HepG2 (cell line): ENCODE measurements around the gene RAB40C. TPM values are rescaled to one million over a fixed set of nuclear protein-coding genes. Genes with fewer than 3 reads are reported as not detected.

Source experiments
- CBFB ChIP-seq: sonication (generic); formaldehyde crosslinking; IDR thresholded peaks from 2 replicates; pipeline ENCODE4 v1.4.0; 2020; ENCODE audit warnings: missing genetic modification reagents
- ELF3 ChIP-seq: IDR thresholded peaks from 2 replicates; pipeline ENCODE4 v1.6.1; 2016; ENCODE audit warnings: missing genetic modification reagents, missing compliant biosample characterization
- HNRNPUL1 ChIP-seq: fragments of 200-400 bp; formaldehyde crosslinking; IDR thresholded peaks from 2 replicates; pipeline ENCODE4 v1.6.1; 2017; ENCODE audit warnings: low read depth, mild to moderate bottlenecking, low read length, moderate library complexity
- KDM1A ChIP-seq: IDR thresholded peaks from 2 replicates; pipeline ENCODE4 v1.6.1; 2016; ENCODE audit warnings: missing compliant biosample characterization
- KLF9 ChIP-seq: IDR thresholded peaks from 2 replicates; pipeline ENCODE4 v1.6.1; 2016; ENCODE audit warnings: low read depth
- PHF8 ChIP-seq: sonication (generic); formaldehyde crosslinking; IDR thresholded peaks from 2 replicates; pipeline ENCODE4 v1.5.0; 2020; ENCODE audit warnings: missing genetic modification reagents
- SALL2 ChIP-seq: sonication (generic); formaldehyde crosslinking; IDR thresholded peaks from 2 replicates; pipeline ENCODE4 v1.8.1; 2023; ENCODE audit warnings: mild to moderate bottlenecking, missing genetic modification reagents, inconsistent platforms
- SMC3 ChIP-seq: IDR thresholded peaks from 2 replicates; pipeline ENCODE4 v1.6.1; 2011; ENCODE audit warnings: low read length, improper control_type of control experiment
- ZFP36L2 ChIP-seq: sonication (generic); formaldehyde crosslinking; IDR thresholded peaks from 2 replicates; pipeline ENCODE4 v1.4.0; 2020; ENCODE audit warnings: missing genetic modification reagents
- ZFP82 ChIP-seq: sonication (generic); formaldehyde crosslinking; IDR thresholded peaks from 2 replicates; pipeline ENCODE4 v1.5.1; 2020; ENCODE audit warnings: mild to moderate bottlenecking, missing genetic modification reagents, borderline replicate concordance
- ZKSCAN1 ChIP-seq: fragments of 150-350 bp; IDR thresholded peaks from 2 replicates; pipeline ENCODE4 v1.6.1; 2014; ENCODE audit warnings: low read length
- ZMAT3 ChIP-seq: sonication (generic); formaldehyde crosslinking; conservative IDR thresholded peaks from 2 replicates; pipeline ENCODE4 v1.7.0; 2021; ENCODE audit warnings: missing genetic modification reagents
- ZNF558 ChIP-seq: sonication (generic); formaldehyde crosslinking; IDR thresholded peaks from 2 replicates; pipeline ENCODE4 v1.9.0; 2022; ENCODE audit warnings: mild to moderate bottlenecking, missing genetic modification reagents, borderline replicate concordance
- ZNF672 ChIP-seq: sonication (generic); formaldehyde crosslinking; IDR thresholded peaks from 2 replicates; pipeline ENCODE4 v1.8.1; 2022; ENCODE audit warnings: missing genetic modification reagents
- polyA plus RNA-seq, 8 experiments: library from polyadenylated mRNA; depleted of rRNA in 3 of 8; stranded (reverse) in 7 of 8; unstranded in 1 of 8; fragments of >200 nt; fragmentation: Illumina TruSeq in 4 of 8; extraction: Trizol in 4 of 8; gene quantifications; 2 replicates each; pipeline versions ENCODE4 v1.2.1 to v1.2.3, GENCODE V29; 2011 to 2016; ENCODE audit warnings: low read depth in 4 of 8, missing spikeins in 1 of 8, mixed read lengths in 1 of 8; ENCODE audit not compliant: insufficient read depth in 1 of 8
- total RNA-seq, 5 experiments: library from RNA; depleted of rRNA; stranded (reverse); fragments of >200 nt; fragmentation: Illumina TruSeq; extraction: Trizol; gene quantifications; 2 replicates each; pipeline ENCODE4 v1.2.3, GENCODE V29; 2016; ENCODE audit warnings: low read depth in 1 of 5
- TF ChIP-seq, protein P1 (sequence below): sonication (generic); formaldehyde crosslinking; IDR thresholded peaks from 2 replicates; pipeline ENCODE4 v1.4.0; 2020; ENCODE audit warnings: mild to moderate bottlenecking, low read depth, missing genetic modification reagents
- TF ChIP-seq, protein P2 (sequence below): sonication (generic); formaldehyde crosslinking; IDR thresholded peaks from 2 replicates; pipeline ENCODE4 v1.5.1; 2020; ENCODE audit warnings: mild to moderate bottlenecking, missing genetic modification reagents, borderline replicate concordance
- TF ChIP-seq, protein P3 (sequence below): sonication (generic); formaldehyde crosslinking; conservative IDR thresholded peaks from 2 replicates; pipeline ENCODE4 v1.5.0; 2020; ENCODE audit warnings: missing genetic modification reagents
- TF ChIP-seq, protein P4 (sequence below): sonication (generic); formaldehyde crosslinking; IDR thresholded peaks from 2 replicates; pipeline ENCODE4 v1.8.0; 2022; ENCODE audit warnings: mild to moderate bottlenecking, missing genetic modification reagents
- TF ChIP-seq, protein P5 (sequence below): sonication (generic); formaldehyde crosslinking; IDR thresholded peaks from 2 replicates; pipeline ENCODE4 v1.4.0; 2020; ENCODE audit warnings: missing genetic modification reagents

Gene RAB40C
- total and polyA plus RNA-seq, 2 of the 13 experiments (the other 11 are each of a cell fraction or from before 2014, with no cell fraction given): 7.7 to 11.5 TPM

DNA sequence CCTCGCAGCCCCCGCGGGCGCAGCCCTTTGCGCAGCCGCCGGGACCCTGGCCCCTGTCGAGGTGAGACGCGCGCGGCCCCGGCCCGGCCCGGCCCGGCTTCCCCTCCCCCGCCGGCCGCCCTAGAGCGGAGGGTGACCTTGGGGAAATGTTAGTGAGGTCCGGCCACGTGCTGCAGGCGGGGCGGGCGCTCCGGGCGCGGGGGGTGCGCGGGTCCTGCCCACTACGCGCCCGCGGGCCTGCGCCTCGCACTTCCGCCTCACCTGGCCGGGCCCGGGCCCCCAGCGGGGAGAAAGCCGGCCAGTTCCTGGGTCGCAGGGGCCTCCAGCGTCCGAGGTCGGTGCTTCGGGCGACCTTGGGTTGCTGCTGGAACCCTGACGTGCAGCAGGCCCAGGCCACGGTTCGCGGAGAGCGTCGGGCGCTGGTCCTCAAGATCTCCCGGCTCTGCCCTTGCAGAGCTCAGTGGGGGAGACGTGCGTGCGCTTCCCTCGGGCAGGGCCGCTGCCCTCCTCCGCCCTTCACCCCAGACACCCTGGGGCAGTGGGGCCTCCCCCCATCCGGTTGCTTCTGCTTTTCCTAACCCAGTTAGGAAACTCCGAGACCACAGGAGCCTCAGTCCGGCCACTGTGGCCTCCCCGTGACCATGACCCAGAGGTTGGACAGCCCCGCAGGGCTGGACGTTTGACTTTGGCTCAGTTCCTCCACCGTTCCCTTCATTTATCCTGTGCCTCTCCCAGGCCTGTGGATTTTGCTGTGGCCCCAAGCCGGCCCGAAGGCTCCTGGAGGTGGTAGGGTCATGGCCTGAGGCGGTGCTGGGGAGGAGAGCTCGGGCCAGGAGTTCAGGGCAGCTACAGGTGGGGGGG lies 52.6 kb downstream of the RAB40C start (continued):
- TF ChIP-seq, protein P1, sequence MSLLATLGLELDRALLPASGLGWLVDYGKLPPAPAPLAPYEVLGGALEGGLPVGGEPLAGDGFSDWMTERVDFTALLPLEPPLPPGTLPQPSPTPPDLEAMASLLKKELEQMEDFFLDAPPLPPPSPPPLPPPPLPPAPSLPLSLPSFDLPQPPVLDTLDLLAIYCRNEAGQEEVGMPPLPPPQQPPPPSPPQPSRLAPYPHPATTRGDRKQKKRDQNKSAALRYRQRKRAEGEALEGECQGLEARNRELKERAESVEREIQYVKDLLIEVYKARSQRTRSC (CRISPR knock-in tag): no peak
- TF ChIP-seq, protein P2, sequence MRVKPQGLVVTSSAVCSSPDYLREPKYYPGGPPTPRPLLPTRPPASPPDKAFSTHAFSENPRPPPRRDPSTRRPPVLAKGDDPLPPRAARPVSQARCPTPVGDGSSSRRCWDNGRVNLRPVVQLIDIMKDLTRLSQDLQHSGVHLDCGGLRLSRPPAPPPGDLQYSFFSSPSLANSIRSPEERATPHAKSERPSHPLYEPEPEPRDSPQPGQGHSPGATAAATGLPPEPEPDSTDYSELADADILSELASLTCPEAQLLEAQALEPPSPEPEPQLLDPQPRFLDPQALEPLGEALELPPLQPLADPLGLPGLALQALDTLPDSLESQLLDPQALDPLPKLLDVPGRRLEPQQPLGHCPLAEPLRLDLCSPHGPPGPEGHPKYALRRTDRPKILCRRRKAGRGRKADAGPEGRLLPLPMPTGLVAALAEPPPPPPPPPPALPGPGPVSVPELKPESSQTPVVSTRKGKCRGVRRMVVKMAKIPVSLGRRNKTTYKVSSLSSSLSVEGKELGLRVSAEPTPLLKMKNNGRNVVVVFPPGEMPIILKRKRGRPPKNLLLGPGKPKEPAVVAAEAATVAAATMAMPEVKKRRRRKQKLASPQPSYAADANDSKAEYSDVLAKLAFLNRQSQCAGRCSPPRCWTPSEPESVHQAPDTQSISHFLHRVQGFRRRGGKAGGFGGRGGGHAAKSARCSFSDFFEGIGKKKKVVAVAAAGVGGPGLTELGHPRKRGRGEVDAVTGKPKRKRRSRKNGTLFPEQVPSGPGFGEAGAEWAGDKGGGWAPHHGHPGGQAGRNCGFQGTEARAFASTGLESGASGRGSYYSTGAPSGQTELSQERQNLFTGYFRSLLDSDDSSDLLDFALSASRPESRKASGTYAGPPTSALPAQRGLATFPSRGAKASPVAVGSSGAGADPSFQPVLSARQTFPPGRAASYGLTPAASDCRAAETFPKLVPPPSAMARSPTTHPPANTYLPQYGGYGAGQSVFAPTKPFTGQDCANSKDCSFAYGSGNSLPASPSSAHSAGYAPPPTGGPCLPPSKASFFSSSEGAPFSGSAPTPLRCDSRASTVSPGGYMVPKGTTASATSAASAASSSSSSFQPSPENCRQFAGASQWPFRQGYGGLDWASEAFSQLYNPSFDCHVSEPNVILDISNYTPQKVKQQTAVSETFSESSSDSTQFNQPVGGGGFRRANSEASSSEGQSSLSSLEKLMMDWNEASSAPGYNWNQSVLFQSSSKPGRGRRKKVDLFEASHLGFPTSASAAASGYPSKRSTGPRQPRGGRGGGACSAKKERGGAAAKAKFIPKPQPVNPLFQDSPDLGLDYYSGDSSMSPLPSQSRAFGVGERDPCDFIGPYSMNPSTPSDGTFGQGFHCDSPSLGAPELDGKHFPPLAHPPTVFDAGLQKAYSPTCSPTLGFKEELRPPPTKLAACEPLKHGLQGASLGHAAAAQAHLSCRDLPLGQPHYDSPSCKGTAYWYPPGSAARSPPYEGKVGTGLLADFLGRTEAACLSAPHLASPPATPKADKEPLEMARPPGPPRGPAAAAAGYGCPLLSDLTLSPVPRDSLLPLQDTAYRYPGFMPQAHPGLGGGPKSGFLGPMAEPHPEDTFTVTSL (CRISPR knock-in tag): no peak
- TF ChIP-seq ZMAT3 (CRISPR knock-in tag): peak; percentile 41; the same call in 1 of the 2 replicates
- TF ChIP-seq, protein P3, sequence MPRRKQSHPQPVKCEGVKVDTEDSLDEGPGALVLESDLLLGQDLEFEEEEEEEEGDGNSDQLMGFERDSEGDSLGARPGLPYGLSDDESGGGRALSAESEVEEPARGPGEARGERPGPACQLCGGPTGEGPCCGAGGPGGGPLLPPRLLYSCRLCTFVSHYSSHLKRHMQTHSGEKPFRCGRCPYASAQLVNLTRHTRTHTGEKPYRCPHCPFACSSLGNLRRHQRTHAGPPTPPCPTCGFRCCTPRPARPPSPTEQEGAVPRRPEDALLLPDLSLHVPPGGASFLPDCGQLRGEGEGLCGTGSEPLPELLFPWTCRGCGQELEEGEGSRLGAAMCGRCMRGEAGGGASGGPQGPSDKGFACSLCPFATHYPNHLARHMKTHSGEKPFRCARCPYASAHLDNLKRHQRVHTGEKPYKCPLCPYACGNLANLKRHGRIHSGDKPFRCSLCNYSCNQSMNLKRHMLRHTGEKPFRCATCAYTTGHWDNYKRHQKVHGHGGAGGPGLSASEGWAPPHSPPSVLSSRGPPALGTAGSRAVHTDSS (CRISPR knock-in tag): 0 out of 2 replicates have a peak, but pooled peaks have one; percentile 52
- no peak; the same call in 1 of the 2 replicates for TF ChIP-seq KDM1A (CRISPR knock-in tag)
- TF ChIP-seq HNRNPUL1: no peak
- peak; percentile 77; the same call in 1 of the 2 replicates for TF ChIP-seq ZNF558 (CRISPR knock-in tag)
- no peak for TF ChIP-seq ZFP36L2 (CRISPR knock-in tag)
- peak; percentile 2; the same call in 1 of the 2 replicates for TF ChIP-seq ZFP82 (CRISPR knock-in tag)
- TF ChIP-seq, protein P4, sequence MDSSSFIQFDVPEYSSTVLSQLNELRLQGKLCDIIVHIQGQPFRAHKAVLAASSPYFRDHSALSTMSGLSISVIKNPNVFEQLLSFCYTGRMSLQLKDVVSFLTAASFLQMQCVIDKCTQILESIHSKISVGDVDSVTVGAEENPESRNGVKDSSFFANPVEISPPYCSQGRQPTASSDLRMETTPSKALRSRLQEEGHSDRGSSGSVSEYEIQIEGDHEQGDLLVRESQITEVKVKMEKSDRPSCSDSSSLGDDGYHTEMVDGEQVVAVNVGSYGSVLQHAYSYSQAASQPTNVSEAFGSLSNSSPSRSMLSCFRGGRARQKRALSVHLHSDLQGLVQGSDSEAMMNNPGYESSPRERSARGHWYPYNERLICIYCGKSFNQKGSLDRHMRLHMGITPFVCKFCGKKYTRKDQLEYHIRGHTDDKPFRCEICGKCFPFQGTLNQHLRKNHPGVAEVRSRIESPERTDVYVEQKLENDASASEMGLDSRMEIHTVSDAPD (CRISPR knock-in tag): 0 out of 2 replicates have a peak, but pooled peaks have one; percentile 50
- TF ChIP-seq SALL2 (CRISPR knock-in tag): no peak
- TF ChIP-seq, protein P5, sequence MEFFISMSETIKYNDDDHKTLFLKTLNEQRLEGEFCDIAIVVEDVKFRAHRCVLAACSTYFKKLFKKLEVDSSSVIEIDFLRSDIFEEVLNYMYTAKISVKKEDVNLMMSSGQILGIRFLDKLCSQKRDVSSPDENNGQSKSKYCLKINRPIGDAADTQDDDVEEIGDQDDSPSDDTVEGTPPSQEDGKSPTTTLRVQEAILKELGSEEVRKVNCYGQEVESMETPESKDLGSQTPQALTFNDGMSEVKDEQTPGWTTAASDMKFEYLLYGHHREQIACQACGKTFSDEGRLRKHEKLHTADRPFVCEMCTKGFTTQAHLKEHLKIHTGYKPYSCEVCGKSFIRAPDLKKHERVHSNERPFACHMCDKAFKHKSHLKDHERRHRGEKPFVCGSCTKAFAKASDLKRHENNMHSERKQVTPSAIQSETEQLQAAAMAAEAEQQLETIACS (CRISPR knock-in tag): peak; percentile 70
- TF ChIP-seq ZNF672: no peak
- peak; percentile 77 for TF ChIP-seq PHF8 (CRISPR knock-in tag)
- no peak for TF ChIP-seq ZKSCAN1
- no peak for TF ChIP-seq KLF9 (CRISPR knock-in tag)
- TF ChIP-seq CBFB: no peak
- TF ChIP-seq SMC3: no peak
- TF ChIP-seq ELF3: peak; percentile 94
